SK-MEL-5 (cell line): Measurements from ENCODE around the gene PAFAH2. TPM values are rescaled to one million over a fixed set of nuclear protein-coding genes. Genes with fewer than 3 reads are reported as not detected.

Experiments
- DNase-seq: peaks from one replicate; pipeline ENCODE4 v3.0.0-alpha.2; 2016; ENCODE audit warnings: low read depth, low spot score
- in situ Hi-C: cut with HindIII; loops from 2 replicates; pipeline ENCODE4 v1.10.0; 2016; ENCODE audit warnings: low sequenced_read_pairs, high pct_unique_total_duplicates, low pct_unique_long_range_greater_than_20kb
- polyA plus RNA-seq, 2 experiments: library from polyadenylated mRNA; depleted of rRNA; stranded (reverse); fragments of >200 nt; gene quantifications; 2 replicates each; pipeline ENCODE4 v1.2.3, GENCODE V29; 2015
- total RNA-seq: library from RNA; depleted of rRNA; stranded (reverse); fragments of >200 nt; shearing (Covaris generic); gene quantifications from 2 replicates; pipeline ENCODE4 v1.2.3, GENCODE V29; 2014; rRNA removed

Gene PAFAH2
- total RNA-seq = 10.9 and 11.1 TPM in 2 replicates
- 16.7 and 22.6 TPM in 2 replicates for polyA plus RNA-seq (2015; cell fraction: cytosol; rRNA removed)
- polyA plus RNA-seq (2015; cell fraction: nucleus; rRNA removed) = 16.8 and 18.6 TPM in 2 replicates

DNA sequence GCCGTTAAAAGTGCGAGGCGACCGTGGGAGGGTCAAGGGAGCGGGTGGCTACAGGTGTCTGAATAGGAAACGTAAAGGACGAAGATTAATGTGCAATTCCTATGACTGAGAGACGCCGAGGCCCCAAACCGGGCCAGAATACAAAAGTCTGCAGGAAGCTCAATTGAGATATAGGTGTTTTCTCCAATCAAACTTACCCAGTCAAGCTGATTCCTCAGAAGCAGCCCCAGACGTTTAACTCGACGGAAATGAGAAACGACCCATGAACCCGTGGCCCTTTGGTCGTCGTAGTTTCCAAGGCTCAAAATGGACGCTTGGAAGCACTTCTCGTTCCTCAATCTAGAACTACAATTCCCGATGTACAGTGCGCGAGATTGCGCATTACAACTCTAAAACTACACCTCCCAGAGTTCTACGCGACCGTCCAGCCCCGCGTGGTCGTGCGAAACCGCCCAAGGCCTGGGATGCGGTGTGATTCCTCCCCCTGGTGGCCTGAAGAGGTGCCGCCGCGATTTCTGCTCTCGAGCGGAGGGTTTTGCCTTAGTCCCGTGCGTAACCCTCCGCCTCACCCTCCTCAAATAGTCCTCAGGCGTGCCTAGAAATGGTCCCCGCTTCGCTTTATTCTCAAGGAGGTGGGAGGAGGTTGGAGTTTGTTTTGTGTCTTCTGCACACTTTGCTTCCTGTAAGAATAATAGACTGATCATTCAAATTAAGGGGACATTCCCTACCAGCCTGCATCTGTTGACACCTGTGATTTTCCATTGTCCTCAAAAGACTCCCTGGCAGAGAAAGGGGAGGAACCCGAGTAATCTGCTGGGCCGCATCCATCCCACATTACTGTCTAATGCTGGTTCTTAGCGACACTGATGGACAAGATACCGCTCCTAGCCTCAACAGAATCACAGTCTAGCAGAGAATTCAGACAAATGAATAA, at the start of gene PAFAH2:
Gene PAFAH2, minus strand, starts transcription at position 236 of the 934 bp plus-strand sequence. CDS start 7,247 bp downstream, outside the sequence.
- peak; percentile 98 for DNase-seq
- in situ Hi-C loops = no loop called here

DNA sequence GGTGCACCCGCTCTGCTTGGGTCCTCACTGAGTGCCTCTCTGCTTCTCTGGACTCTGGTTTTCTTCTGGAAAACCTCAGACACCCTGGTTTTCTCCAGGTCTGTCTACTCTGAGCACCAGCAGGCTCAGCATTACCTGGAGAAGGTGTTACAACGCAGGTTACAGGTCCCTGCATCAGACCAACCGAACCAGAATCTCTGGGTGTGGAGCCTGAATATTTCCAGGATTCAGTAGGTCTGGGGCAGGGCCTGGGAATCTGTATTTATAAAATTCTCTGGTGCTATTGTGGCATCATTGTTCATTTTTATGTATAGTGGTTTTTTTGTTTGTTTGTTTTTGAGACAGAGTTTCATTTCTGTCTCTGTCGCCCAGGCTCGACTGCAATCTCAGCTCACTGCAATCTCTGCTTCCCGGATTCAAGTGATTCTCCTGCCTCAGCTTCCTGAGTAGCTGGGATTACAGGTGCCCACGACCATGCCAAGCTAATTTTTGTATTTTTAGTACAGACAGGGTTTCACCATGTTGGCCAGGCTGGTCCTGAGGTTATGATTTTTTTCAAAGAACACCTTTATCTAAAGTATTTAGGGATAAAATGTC, 49.5 kb upstream of the PAFAH2 start:
- no peak for DNase-seq
- in situ Hi-C loops = no loop called here

DNA sequence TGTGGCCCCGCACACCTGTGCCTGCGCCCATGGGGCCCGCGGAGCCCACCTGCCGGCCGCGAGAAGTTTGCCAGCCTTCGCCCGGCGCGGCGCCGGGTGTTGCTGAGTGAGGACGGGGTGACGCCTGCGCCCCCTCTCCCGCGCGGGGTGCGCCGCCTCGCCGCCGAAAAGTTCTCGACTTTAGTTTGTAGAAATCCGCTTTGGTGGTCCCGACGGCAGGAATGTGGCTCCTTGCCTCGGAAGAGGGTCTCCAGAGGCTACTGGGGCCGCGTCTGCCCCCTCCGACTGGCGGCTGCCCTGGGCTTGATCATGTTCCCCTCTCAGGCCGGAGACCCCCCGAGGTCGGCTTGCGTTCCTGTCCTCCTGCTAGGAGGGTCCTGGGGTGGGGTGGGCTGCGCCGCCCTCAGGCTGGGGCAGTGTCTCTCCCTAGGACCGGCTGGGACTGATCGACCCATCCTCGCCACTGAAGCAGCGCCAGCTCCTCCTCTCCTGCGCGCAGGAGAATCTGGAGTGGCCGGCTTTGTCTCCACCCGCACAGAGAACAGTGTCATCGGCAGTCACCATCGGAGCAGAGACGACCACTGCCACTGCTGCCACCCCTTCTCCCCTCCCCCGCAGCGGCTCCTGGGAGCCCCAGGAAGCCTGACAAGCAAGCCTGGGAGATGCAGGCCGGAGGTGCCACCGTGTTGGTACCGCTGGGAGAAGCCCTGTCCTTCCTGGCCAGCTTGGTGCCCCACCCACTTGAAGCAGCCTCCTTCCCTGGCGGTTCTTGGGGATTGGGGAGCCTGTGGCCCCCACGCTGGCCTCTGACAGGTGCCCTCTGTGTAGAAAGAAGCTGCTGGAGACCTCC, 48.6 kb upstream of the PAFAH2 start:
- no peak for DNase-seq

DNA sequence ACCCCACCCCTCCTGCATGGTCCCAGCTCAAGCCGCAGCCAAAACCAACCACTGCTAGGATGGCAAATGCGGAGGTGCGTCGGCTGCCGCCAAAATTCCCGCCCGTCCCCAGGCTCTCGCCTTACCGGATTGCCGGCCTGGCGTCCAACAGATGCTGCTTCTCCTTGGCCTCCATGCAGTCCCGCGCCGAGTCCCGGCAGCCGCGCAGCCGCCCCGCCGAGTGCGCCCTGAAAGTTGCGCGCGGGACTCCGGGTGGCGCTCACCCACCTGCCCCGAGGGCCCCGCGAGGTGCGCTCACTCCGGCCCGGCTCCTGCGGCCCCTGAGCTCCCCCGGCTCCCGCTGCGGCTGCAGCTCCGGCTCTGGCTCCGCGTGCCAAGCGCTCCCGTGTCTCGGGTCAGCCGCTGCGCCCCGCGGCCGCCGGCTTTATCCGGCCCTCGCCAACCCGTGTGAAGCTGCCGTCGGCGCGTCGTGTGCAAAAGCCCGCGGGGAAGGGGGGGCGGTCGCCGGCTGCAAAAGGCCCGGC, 47.9 kb upstream of the PAFAH2 start, which contains the start of gene SLC30A2:
Gene SLC30A2, minus strand, starts transcription at position 397 of the 524 bp plus-strand sequence. Its CDS starts 222 bp downstream, at position 175.
- in situ Hi-C loops = no loop called here

More for the DNA sequence above, 48.6 kb upstream of the PAFAH2 start:
- in situ Hi-C loops = no loop called here

DNA sequence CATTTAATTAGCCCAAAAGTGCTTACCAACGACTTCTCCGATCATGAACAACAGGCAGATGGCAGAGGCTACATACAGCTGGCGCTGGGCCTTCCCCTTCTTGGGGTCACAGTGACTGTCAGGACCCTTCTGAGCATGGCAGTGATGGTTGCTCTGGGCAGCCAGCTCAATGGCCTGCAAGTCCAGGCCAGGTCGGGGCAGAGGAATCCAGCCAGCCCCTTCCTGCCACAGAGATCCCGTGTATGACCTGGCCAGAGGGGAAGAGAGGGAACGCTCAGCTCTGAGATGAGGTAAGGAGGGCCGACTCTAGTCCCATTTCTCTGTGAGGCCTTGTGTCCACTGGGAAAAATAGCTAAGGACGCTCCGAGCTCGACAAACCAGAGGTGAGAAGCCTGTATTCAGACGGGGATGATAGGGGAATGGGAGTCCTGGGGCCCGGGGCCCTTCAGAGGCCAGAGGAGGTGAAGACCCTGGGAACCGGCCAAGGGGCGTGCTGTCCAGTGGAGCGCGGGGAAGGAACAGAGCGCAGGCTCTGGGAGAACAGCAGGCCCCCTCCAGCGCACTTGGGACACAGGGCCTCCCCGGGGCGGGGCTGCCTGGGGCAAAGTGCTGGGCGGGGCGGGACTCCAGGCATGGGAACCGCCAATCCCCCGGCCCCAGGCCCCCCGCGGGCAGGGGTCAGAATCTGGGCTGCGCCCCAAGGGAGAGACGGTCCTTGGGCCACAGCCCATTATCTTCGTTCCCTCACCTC, 47.3 kb upstream of the PAFAH2 start:
- in situ Hi-C loops = no loop called here
- no peak for DNase-seq

More for the DNA sequence above, 47.9 kb upstream of the PAFAH2 start, which contains the start of gene SLC30A2:
- no peak for DNase-seq

DNA sequence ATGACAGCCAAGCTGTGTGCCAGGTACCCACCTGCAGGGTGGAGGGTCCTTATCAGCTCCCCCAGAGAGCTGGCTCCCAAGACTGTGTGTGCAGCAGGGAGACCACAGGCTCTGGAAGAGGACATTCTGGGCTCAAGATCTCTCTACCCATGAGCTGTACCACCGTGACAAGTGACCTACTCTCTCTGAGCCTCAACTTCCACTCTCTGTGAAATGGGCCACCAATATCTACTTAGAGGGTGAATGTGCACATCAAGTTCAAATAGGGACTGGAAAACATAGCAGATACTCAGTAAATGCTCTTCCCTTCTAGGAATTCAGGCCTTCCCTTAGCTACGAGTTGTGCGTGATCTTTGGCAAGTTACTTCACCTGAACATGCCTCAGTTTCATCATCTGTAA, 46.6 kb upstream of the PAFAH2 start:
- in situ Hi-C loops = no loop called here

DNA sequence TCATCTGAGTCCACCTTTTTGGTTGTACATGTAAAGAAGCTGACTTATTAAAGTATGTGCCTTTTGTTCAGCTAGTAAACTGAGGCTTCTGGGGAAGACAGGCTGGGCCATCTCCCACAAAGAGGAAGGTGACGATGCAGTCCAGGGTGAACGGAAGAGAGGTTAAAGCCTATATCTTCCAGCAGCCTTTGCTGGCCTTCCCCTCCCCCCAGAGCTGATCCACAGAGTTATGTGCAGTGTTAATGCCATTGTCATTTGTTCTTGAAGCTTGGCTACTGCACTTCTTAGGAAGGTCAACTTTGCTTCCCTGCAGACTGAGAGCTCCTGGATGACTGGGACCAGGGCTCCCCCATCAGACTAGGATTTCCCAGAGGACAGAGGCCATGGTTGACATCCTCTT, 45.9 kb upstream of the PAFAH2 start:
- no peak for DNase-seq
- in situ Hi-C loops = no loop called here

More for the DNA sequence above, 46.6 kb upstream of the PAFAH2 start:
- no peak for DNase-seq

DNA sequence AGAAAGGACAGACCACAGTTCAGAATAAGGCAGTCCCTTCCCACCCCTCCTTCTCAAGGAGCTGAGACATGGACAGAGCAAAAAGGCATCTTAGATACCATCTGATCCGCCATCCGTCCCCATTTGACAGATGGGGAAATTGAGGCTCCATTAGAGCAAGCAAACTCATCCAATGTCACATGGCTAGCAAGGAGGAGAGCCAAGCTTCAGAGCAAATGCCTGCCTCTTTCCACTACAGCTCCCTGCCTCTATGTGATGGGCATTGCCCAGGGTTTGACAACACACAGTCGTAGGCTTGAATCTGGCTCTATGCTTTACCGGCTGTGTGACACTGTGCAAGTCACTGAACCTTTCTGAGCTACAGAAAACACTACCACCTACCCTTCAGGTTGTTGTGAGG, 44.1 kb upstream of the PAFAH2 start:
- in situ Hi-C loops = no loop called here

DNA sequence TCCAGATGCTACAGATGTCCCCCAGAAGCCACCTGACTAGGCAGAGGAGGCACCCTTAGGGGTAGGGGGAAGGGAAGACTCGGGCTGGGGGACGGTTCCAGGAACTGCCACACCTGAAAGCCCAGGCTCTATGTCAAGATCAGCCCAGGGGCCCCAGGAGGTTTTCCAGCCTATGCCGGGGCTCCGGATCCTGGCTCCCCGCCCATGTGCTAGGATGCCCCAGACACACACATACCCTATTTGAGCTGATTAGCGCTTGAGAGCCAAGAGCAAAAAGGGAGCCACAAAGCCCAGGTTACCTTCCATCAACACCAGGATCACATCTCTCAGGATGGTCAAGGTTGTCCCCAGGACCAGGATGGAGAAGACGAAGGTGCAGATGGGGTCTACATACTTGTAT, 43.5 kb upstream of the PAFAH2 start:
- no peak for DNase-seq
- in situ Hi-C loops = no loop called here

More for the DNA sequence above, 44.1 kb upstream of the PAFAH2 start:
- no peak for DNase-seq

DNA sequence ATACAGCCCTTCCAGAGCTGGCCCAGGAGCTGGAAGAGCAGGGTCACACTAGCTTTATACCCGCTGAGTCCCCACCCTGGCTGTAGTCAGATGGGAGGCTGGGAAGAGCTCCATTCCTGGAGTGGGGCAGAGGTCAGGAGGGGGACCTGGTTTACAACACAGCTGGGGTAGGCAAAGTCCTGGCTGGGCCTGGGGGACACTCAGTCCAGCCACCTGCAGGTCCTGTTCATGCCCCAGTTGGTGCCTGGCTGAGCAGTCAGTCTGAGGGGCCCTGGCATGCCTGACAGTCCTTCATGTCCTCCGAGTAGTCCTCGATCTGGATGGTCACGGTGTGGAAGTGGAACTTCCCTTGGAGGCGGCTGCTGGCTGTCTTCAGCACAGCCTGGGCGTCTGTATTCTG, 41.0 kb upstream of the PAFAH2 start:
- in situ Hi-C loops = no loop called here
- DNase-seq = no peak

DNA sequence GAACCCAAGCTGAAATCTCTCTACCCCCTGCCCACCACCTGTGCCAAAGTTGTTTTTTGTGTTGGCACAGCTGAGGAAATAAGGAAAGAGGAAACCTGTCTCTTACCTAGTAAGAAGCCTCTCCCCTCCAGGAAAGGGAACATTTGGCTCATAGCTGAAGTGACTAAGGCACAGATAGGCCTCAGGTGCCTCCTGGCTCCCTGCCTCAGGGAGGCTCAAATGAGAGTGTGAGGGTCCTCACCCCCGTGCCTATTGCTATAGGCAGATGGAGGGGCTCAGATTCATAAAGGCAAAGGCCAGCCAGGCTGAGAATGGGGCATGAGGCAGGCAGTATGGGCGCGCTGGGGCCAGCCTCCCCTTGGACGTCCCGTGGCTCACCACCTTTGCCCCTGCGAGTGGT, 40.6 kb upstream of the PAFAH2 start:
- in situ Hi-C loops = no loop called here
- DNase-seq = no peak

DNA sequence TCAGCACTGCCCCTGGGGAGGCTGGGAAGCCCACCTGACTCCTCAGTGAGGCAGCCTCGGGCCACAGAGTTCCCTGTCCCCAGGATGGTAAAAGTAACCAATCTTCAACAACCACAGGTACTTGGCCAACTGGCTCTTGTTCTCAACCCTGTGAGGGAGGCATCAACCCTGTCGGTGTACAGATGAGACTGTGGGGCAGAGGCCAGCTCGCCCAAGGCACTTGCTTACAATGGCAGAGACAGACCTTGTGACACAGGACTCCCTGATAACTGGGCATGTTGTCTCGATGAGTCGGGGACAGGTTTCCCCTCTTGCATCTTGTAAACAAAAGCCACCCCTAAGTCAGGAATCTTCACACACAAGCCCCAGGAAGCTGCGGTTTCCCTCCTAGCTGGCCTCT, 40.0 kb upstream of the PAFAH2 start:
- in situ Hi-C loops = no loop called here
- no peak for DNase-seq

DNA sequence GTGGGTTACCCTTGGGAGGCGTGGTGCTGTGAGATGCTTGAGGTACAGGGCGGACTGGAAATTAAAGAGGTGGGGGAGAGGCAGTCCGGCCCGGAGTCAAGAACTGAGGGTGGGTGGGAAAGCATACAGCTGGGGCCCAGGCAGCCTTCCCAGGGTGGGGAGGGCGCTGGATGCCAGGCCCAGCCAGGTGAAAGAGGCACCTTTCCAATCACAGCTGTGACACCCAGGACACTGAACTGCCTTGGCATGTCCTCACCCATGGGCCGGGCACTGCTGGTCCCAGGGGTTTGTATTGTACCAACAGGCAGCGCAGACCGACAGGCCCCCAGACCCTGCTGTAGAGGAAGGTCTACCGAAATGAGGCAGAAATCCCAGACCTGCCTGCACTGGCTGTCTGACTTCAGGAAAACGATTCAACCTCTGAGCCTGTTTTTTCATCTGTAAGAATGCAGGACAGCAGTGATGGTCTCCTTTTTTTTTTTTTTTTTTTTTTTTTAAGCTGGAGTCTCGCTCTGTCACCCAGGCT, 39.0 kb upstream of the PAFAH2 start:
- DNase-seq = no peak
- in situ Hi-C loops = no loop called here

DNA sequence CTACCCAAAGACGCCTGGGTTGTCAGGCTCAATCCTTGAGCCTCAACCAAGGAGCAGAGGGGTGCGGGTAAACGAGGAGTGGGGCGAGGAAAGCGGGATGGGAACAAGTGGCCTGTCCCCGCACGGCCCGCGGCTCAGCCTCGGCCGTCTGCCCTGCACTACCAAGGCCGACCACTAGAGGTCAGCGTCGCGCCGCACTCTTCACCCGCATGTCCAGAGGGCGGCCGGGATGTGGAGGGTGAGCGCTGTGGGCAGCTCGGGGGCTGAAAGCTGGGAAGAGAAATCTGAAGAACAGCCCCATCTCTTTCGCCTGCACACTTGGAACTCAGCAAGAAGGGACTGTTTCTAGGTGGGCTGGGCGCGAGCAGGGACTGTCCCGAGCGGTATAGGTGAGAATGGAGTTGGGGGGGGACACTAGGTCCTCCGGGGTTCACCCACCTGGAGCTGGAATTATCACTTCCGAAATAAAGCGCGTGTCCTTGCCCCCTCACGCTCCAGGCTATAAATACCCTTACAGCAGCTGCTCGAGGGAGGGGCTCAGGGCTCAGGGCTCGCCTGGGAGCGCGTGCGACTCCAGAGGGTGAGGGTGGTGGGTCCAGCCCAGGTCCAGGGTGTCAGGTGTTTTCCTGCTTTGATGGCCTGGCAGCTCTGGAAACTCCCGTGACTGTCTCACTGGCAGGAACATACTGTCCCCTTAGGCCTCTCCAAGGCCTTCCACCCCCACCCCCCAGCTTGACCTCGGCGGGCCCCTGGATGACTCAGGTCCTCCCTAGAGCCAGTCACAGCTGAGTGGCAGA, 38.3 kb upstream of the PAFAH2 start:
- in situ Hi-C loops = no loop called here
- peak; percentile 65 for DNase-seq

DNA sequence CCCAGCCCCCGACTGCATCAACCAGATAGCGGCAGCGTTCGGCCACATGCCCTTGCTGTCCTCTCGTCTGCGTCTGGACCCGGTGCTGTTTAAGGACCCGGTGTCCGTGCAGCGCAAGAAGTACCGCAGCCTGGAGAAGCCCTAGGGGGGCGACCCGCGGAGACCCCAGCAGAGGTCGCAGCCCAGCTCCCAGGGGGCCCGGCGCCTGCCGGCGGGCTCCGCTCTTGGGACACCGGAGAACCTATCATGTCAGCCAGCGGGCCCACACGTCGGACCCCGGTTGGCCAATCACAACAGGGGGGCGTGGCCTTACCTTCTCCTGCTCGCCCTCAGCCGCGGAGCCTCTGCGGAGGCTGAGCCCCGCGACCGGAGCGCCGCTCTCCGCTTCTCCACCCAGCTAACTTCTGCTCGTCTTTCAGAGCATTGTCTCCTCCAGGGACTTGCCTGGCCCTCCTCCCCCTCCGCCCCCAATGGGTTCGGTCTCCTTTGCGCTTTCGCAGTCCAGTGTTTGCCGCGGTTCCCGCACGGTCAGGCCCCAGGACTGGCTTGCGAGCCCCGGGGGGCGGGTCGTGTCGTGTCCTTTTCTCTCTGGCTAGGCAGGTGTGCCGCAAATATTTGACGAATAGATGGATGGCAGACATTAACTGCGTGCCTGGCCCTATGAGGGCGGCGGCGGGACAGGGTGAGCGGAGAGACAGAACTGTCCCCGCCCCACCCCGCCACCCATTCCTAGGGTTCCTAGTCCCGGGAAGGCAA, 37.5 kb upstream of the PAFAH2 start:
- DNase-seq = peak; percentile 86
- in situ Hi-C loops = no loop called here
